HG03571 (cell line): ENCODE data around the gene PTPN14.

ENCODE experiments used
- ATAC-seq: cut with Tn5 transposase; IDR thresholded peaks from one replicate; pipeline ENCODE4 v1.9.1; 2021; ENCODE audit not compliant: unreplicated experiment

PTPN14 gene

DNA sequence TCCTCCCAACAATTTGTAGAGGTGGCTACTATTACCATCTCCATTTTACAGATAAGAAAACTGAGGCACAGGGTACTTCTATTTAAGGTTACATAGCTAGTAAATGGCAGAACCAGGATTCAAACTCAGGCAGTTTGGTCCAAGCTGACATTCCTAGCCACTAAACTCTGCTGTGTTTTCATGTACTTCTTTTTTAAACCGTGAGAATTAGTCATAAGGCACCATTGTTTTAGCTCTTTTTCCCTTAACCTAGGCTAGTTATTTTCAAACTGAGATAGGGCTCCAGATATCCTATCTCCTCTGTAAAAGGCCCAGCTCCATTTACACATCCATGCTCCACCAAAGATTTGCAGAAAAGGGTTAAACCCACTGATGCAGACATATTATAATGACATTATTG, 92.9 kb downstream of the PTPN14 start:
- no peak for ATAC-seq

DNA sequence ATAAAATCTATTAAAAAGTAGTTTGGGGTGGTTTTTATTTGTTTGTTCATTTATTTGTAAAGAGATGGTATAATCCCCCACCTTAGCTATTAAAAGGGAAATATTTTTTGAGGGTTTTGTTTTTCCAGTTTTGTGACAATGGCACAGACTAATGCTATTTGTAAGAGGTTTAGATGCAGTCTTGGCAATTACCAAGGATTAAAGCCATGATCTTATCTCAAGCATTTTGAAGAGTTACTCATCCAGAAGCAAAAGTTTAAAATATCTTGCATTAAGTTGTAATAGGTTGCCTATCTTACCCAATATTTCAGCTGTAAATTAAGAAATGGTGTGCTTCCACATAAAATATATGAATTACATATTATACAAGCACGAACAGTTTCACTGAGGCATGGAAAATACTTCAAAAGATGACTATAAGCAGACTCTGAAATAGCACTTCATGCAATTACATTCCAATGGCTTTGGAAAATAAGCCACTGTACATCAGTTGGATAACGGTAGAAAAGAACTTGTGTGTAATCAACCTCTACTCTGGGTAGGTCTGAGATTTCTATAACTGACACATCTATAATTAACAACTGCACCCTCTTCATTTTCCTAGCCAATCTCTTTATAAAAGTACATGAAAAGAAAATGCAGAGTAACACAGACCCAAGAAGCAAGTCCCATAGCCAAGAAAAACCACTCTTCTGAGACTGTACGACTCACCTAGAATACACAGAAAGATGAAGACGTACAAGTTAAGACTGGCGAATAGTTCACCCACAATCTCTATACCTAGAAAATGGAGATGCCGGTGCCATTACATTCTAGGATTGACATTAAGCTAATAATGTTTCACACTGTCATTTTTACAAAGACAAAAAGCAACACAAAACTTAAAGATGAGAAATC, 95.2 kb downstream of the PTPN14 start:
- ATAC-seq: no peak

DNA sequence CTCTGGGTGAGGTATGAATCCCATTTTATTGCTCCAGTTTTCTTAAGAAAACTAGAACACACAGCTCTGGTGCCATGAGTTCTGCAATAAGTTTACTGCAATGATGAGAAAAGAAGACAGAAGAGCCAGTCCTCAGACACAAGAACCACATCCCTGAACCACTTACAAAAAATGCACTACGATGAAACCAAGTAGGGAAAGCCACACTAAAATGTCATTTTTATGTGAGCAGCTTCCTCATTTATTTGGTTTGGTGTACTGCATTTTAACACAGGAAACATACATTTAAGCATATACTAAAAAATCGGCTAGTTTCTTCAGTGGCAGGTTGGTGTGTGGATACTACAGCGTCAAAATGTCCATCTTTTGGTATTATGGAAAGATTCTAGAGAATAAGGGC, 95.9 kb downstream of the PTPN14 start:
- no peak for ATAC-seq

DNA sequence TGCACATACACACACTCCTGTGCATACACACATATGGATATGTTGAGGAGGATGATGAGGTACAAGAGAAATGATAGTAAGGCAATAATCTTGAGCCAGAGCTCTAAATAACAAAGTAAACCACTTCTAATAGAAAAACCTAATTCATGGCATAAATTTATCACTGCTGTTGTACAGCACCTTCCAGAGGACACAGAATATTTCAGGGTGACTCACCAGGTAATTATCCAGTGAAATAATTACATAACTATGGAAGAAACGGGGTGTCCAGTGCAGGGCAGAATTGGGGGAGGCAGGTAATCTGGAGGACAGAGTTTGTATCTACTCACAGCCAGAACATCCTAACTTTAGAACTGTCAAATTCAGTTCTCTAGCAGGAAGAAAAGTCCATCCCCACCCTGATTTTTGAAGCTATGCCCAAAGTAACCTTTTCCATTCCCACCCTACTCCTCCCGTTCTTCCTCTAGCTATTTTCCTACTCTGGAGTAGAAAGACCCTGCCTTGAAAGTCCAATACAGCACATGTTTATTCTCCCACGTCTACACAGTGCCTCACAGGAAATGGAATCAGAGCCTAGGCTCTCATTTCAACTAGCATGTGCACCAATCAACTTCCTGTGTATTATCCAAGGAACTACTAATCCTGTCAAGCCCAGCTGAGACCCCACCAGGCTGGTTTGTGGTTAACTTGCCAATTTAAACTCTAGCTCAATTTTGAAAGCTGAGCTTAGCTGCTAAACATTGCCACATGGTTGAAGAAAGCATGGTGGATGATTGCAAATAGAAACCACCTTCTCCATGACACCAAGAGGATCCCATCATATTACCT, 96.6 kb downstream of the PTPN14 start:
- no peak for ATAC-seq

DNA sequence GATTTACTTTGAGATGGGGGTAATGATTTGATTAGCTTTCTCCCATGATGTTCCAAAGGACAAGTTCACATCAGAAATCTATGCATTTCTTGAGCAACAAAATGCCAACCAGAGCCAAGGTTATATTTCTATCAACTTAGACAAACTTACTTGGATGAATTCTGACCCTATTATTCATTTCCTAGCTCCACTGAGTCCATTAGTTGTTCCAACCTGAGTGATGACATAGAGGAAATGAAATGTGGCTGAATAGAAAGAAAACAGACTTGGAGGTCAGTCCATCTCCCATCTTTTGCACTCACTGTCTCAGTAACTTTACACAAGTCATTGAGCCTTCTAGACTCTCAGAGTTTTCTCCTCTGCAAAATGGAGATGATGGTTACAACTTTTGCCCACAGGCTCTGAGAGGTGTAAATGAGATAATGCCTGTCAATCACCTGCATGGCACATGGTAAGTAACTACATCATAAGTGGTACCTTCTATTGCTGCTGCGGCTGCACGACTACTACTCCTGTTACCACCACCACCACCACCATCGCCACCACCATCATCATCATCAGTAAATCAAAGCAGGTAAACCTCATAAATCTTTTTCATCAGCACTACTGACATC, 98.2 kb downstream of the PTPN14 start:
- ATAC-seq: no peak

DNA sequence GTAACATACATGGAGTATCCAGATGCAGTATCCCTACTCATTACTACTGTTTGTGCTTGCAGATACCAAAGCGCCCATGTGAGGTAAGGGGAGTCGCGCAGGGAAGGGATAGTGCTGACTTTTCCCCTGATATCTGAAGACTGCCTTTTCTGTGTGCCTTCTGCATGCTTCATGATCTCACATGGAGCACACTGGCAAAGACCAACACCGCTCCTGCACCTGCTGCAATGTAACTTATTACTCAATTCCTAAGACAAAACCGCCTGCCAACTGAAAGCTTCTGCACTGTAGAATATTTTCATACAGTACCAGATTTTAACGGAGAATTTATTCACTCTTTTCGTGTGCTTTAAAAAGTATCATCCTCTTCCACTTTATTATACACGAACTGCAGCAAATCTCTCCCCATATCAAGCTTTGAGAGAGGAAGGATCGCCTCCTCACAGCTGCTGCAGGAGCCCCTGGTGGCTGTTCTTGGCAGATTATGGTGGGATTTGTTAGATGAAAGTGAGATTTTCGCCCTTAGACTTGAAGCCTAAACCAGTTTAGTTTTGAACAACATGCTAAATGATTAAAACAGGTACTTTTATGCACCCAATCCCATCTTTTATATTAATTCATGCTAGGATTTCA, 99.1 kb downstream of the PTPN14 start:
- ATAC-seq: no peak

DNA sequence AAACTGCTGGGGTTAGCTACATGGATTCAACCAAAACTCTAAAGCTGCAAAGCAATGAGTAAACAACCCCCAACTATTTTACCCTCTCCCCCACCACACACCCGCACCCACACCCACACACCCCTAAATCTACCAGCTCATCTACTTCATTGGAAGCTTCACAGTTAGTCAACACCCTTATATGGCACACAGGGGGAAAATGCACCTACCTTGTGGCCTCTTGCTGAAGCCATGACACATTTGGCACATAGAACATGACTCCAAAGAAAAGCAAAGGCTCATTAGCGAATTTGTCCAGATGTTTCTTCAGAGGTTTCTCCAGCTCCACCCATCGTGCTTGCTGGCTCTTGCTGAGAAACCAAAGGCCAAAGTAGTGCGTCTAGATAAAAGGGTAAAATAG, 99.8 kb downstream of the PTPN14 start:
- no peak for ATAC-seq

DNA sequence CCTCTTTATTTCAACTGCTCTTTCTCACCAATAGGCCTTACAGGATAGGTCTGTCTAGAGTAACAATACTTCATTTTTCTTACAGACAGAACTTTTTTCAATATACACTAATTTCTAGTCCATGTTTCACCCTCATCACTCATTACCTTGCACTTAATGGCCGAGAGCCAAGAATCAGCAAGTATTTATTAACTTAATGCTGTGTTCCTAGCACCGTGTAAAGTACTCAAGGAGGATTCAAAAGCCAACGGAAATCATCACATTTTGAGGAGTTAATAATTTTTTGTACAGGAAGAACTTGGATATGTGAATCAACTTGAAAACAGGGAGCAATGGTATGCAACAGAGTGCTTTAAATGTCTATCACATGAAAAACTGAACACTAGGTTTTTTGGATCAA, 102.0 kb downstream of the PTPN14 start:
- ATAC-seq: no peak

DNA sequence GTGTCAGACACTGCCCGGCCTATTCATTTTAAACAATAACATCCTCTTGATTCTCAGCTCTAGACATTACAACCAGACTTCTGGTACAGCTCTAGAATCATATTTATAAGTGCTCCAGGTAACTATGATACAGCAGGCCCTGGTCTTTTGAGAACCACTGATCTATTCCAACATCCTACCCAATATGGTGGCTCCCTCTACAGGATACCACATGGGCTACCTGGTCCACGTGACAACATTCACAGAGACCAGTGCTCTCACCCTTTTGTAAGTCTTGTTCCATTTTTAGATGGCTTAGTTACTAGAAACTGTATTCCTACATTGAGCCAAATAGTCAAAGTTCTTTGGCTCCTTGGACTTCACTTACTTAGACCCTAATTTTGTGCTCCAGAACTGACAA, 102.9 kb downstream of the PTPN14 start:
- no peak for ATAC-seq

DNA sequence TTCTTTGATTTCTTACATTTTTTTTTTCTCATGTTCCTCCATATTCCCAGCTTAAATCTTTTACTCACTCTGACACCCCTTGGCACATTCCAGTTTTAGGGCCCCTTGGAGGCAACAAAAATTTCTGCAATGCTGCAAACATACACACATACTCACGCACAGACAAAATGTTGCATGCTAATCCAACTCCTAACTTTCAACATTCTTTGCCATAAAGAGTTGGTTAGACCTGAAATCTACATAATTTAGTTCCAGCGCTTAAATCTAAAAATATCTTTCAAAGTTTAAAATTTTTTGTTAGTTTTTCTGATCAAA, 103.9 kb downstream of the PTPN14 start:
- ATAC-seq: no peak

DNA sequence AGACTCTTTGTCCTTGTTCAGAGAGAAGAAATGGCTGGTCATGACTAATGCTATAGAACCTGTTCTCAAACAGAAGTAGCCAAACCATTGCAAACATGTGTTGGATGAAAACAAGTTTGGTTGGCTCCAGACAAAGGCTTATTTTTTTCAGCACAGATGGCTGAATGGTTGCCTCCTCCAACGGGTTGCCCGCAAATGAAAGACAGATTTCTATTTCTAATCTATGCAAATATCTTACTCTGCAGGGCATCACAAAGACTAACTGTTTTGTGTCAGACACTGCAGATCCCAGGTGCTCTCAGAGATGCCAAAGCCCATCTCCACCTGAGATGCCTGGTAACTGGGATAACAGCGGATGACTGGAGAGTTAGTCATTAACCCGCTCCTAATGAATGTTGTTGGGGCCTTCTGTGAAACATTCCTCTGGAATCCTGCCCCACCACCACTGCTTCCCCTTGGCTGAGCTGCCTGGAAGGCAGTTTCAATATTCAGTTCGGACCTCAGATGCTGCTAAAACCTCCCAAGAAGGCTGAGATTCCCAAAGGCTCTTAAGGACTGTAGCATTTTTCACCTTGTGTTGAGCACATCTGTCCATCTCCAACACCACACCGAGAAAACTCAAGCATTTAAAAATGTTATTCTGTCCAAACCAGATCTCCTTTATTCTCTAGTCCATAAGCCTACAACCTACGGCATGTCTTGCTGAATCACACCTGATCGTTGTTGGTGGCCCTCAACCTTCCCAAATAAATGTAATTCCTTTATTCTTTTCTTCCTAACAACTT, 104.4 kb downstream of the PTPN14 start:
- no peak for ATAC-seq

DNA sequence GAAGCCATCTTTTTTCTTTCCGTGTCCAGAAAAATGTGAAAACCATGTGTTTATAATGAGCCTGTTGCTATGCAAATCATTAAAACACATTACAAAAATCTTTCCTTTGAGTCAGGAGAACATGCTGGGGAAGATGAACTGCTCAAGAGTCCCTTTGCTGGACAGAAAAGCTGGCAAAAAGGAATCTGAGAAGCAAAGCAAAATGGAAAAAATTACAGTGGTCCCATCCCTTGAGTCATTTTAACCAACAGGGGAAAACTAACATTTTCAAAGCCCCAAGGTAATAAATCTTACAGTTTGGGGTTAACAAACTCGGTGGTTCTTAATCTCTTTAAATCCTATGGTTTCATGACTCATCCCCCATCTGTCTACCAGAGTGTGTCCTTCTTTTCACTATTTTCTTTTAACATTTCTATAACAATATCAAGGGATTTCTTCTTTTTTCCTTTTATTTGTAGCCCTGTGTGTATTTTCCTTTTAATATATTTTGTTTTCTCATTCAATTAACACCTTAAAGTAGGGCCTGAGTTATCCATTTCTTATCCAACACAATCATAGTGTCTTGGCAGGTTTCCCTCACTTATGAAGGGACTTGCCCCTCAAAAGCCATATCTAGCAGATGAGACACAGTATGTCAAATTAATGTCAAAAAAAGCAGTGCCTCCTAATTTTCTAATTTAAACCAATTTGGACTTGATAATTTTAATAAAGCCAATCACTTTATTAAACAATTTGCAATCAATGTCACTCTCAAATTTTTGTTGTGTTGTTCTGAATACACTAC, 105.4 kb downstream of the PTPN14 start:
- no peak for ATAC-seq

DNA sequence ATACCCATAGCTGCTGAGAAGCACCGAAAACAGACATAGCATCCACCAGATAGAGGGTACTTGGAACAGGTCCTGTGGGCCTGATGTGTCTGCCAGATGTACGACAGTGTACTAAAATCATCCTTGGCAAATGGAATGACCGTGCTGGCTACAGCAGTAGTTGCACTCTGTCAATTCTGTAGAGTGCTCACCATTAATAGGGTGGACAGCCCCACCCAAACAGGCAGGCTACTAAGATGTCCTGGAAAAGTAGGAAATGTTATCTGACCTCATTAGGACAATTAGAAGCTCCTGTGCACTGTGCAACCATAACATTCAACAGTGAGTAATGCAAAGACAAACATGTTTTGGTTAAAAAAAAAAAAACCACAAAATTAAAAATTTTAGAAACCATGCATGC, 106.2 kb downstream of the PTPN14 start:
- ATAC-seq: no peak

DNA sequence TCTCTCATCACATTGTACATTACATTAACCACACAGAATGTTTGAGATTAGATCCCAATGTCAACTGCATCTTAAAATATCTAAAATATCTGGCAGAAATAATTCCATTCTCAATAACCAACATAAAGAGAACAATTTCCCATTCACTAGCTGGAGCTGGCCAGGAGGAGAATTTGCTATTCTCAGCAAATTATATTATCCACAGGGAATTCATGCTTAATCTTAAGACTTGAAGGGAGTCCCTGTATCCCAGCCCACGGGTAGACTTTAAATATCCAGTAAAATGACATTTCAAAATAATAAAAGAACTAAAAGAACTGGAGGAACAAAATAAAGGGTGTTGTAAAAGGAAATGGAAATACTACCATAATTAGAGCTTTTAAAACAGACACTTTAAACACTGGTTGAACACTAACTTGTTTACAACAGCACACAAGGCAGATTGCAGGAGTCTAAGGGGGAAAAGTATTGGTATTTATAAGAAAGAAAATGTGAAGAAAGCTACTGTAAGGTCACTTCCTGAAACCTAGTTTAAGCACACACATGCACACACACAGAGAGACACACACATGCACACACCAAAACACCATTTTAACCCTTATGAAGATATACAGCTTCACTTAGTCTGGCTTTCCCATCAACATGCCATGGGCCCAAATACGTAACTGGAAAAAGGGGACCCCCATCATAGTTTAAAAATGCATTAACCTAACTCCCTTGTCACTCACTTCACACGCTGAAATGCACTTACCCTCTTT, 107.0 kb downstream of the PTPN14 start:
- no peak for ATAC-seq

DNA sequence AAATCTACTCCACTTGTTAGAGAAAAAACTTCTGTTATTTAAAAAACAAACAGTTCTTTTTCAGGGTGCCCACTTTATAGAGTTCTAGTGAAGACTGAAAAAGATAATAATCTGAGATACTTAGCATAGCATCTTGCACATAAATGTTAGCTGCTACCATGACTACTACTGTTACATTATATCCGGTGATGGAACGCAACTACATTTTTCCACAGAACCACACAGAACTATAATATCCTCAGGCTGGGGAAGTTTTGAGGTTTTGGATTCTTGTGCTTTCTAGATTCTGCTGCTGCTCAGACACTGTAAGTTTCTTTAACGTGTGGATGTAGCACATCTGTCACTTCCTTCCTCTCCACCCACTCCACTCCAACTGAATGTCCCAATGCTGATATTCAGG, 110.3 kb downstream of the PTPN14 start:
- ATAC-seq: no peak

DNA sequence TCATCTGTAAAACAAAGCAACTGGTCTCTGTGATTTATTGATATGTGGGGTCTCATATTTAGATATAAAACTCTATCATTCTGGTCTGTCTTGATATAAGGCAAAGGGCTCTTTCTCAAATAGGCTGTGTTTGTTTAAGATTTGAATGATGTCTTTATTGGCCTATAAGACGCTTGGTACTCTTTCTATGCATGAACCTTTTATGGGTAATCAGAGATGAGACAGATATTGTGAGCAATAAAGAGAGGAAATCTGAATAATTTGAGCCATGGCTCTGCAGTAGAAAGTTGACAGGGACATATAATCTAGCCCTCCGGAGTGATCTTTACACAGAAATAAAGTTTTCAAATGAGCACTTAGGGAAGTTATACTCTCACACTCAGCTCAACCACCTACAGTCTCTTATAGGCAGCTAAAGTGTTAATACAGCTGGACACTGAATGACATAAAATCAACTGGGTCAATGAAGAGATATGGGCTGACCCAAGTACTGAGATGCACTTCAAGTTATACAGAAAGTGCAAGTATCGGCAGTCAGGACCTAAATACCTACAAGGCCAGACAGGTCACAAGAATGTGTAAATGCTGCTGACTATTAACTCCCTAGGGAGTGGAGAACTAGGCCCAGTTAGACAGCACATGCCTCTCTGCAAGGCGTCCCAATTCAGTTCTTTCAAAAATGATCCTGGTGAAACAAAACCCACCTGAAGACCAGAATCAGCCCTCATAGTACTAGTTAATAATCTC, 111.0 kb downstream of the PTPN14 start:
- no peak for ATAC-seq

DNA sequence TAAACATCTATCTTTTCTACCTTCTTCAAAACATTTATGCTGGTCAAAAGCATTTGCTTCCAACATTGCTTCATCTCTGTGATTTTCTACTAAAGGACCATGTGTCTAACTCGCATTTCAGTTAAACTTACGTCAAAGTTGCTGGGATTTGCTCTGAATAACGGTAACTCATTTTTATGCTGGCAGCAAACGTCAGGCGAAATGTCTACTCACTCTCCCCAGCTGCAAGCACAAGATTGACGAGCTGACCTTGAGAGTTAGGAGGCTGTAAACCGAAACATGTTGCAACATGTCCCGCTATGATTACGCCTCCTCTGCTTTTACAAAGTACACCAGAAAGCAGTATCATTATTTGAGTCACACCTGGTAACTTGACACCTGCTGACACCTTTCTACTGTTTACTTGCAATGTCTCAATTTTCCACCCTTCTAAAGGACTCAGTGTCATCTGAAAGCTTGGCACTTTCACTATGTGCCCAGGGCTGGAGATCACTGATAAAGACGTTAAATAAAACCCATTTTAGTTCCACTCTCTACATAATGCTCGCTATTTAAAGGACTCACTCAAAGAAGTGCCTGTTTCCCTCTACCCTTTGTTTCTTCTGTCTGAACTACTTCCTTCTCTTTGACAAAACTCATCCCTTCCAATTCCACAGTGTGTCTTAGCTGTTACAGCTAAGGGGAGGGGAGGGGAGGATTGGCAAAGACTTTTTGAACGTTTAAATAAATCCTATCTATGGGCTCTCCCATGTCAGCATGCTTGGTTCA, 111.9 kb downstream of the PTPN14 start:
- ATAC-seq: peak; percentile 83

DNA sequence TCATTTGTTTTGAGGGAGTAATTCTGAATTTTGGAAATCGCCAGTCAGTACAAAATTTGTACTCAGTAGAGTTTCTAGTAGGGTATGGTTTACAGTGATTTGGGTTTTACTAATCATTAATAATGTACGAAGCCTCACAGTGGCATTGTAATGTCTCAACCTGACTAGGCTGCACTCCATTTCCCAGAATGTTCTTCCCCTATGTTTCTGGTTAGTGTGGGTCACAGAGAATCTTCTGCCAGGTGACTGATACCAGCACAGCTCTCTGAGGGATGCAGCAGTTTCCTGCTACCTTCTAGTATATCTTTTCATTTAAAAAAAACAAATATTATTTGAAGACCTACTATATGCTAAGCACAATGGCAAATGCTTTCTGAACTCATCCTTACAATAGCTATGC, 112.9 kb downstream of the PTPN14 start:
- ATAC-seq: no peak
